Transverse colon (tissue), 4 donors: ENCODE measurements around the gene OR9A4.

Source experiments
- EP300 ChIP-seq: sonication (generic); formaldehyde crosslinking; IDR thresholded peaks from one replicate; pipeline ENCODE4 v1.6.1; 2017; ENCODE audit warnings: antibody characterized with exemption, low read depth
- POLR2A ChIP-seq: fragments of 450-650 bp; IDR thresholded peaks from one replicate; pipeline ENCODE4 v1.6.1; 2016; ENCODE audit warnings: antibody characterized with exemption, mild to moderate bottlenecking, moderate library complexity
- POLR2AphosphoS5 ChIP-seq, 3 donors: sonication (generic); formaldehyde crosslinking; IDR thresholded peaks; one replicate each; pipeline ENCODE4 v1.6.1; 2016; ENCODE audit warnings: antibody characterized with exemption in 3 of 3
- TF ChIP-seq, protein P1 (sequence below), 5 experiments: fragments of 200-600 bp in 3 of 5; fragments of 450-650 bp in 2 of 5; sonication (generic) in 3 of 5; IDR thresholded peaks; 1 replicate in 2 of 5; 2 replicates in 3 of 5; pipeline ENCODE4 v1.5.1; 2016 to 2017; ENCODE audit warnings: antibody characterized with exemption in 5 of 5, inconsistent platforms in 3 of 5, mild to moderate bottlenecking in 2 of 5, moderate library complexity in 1 of 5

DNA sequence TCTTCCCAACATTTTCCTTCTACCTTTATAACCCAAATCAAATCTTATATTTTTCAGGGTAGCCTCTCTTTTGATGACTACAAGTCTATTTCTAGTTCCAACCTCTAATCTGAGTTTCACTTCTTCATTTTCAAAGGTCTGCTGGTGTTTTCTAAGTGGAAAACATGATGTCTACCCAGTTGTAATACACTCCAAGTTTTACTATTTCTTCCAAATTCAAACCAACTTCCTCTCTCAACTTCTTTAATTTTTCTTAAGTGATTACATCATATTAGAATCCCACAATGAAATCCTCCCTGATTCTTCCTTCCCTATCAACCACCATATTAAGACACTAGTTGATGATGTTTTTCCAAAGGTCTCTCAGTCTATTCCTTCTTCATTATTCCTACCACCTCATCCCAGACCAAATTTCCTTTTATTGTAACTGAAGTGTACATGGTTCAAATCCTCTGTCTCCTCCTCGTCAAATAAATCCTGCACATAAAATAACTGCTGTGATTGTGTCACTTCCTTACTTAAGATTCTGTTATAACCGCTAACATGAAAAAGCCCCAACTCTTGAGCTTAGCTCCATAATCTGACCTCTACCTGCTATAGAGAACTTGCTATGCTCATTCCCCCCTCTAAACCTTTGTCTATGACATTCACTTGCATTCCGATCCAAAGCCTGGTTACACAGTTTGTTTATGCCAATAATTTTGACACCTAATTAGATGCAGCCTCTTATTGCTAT lies 44.7 kb downstream of the OR9A4 start:
- TF ChIP-seq, protein P1, sequence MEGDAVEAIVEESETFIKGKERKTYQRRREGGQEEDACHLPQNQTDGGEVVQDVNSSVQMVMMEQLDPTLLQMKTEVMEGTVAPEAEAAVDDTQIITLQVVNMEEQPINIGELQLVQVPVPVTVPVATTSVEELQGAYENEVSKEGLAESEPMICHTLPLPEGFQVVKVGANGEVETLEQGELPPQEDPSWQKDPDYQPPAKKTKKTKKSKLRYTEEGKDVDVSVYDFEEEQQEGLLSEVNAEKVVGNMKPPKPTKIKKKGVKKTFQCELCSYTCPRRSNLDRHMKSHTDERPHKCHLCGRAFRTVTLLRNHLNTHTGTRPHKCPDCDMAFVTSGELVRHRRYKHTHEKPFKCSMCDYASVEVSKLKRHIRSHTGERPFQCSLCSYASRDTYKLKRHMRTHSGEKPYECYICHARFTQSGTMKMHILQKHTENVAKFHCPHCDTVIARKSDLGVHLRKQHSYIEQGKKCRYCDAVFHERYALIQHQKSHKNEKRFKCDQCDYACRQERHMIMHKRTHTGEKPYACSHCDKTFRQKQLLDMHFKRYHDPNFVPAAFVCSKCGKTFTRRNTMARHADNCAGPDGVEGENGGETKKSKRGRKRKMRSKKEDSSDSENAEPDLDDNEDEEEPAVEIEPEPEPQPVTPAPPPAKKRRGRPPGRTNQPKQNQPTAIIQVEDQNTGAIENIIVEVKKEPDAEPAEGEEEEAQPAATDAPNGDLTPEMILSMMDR (IDR thresholded peaks at IDR 0.05), result no peak
- TF ChIP-seq POLR2AphosphoS5 (IDR thresholded peaks at IDR 0.05), result no peak
- TF ChIP-seq POLR2A, result no peak
- no peak for TF ChIP-seq EP300
